Caco-2 (cell line): ENCODE measurements around the gene PRPF18. TPM values are rescaled to one million over a fixed set of nuclear protein-coding genes. Genes with fewer than 3 reads are reported as not detected.

Experiments used
- BruUV-seq: library from RNA; stranded (reverse); fragments of 400-500 nt; replicated peaks from 2 replicates; lab custom pipeline; 2021; lab: Mats Ljungman, UMichigan
- CTCF ChIA-PET: fragments of 300-600 bp; sonication (Branson Sonifier 250); formaldehyde crosslinking; loops from one replicate; lab custom pipeline; 2022; ENCODE audit warnings: antibody characterized with exemption; lab: Charles Lee
- POLR2A ChIA-PET: fragments of 300-600 bp; sonication (Branson Sonifier 250); formaldehyde crosslinking; loops from one replicate; lab custom pipeline; 2022; ENCODE audit warnings: antibody characterized with exemption; lab: Charles Lee
- DNase-seq, 2 experiments: peaks; one replicate each; pipeline versions ENCODE4 v3.0.0 to v3.0.0-alpha.2; 2020 to 2022
- H3K27me3 ChIP-seq: replicated peaks from 2 replicates; pipeline ENCODE4 v1.6.0; 2011; ENCODE audit warnings: low read length; ENCODE audit not compliant: control insufficient read depth, insufficient read depth
- H3K36me3 ChIP-seq: 2 replicates; pipeline ENCODE4 v1.5.1; 2011; ENCODE audit warnings: low read length; ENCODE audit not compliant: control insufficient read depth, insufficient read depth
- H3K4me1 ChIP-seq: fragments of 250-450 bp; sonication (Bioruptor Pico); 2 replicates; pipeline ENCODE4 v1.5.1; 2020; ENCODE audit warnings: mild to moderate bottlenecking
- H3K4me3 ChIP-seq: 2 replicates; pipeline ENCODE4 v1.5.1; 2011; ENCODE audit warnings: low read depth, mild to moderate bottlenecking, control low read depth, low read length
- H3K9me3 ChIP-seq: fragments of 250-450 bp; sonication (Bioruptor Pico); 2 replicates; pipeline ENCODE4 v1.5.1; 2020; ENCODE audit warnings: mild to moderate bottlenecking, moderate library complexity
- H3K27ac Mint-ChIP-seq: one replicate; pipeline ENCODE4 v1.8.0; 2022; ENCODE audit warnings: mixed read lengths; ENCODE audit not compliant: unreplicated experiment
- H3K27me3 Mint-ChIP-seq: one replicate; pipeline ENCODE4 v1.8.0; 2022; ENCODE audit warnings: mixed read lengths; ENCODE audit not compliant: insufficient read depth, unreplicated experiment
- H3K36me3 Mint-ChIP-seq: one replicate; pipeline ENCODE4 v1.8.0; 2022; ENCODE audit warnings: mild to moderate bottlenecking, mixed read lengths; ENCODE audit not compliant: insufficient read depth, unreplicated experiment
- H3K4me1 Mint-ChIP-seq: one replicate; pipeline ENCODE4 v1.8.0; 2022; ENCODE audit warnings: low read depth, mixed read lengths; ENCODE audit not compliant: unreplicated experiment
- H3K4me3 Mint-ChIP-seq: one replicate; pipeline ENCODE4 v1.8.0; 2022; ENCODE audit warnings: mild to moderate bottlenecking, moderate library complexity, mixed read lengths; ENCODE audit not compliant: unreplicated experiment
- H3K9me3 Mint-ChIP-seq: one replicate; pipeline ENCODE4 v1.8.0; 2022; ENCODE audit warnings: mixed read lengths; ENCODE audit not compliant: unreplicated experiment
- intact Hi-C: fragments of 100-400 bp; cut with micrococcal nuclease; formaldehyde crosslinking; loops from one replicate; pipeline ENCODE4 v1.10.0; 2022; ENCODE audit not compliant: unreplicated experiment
- total RNA-seq: library from RNA; stranded (reverse); gene quantifications from 2 replicates; pipeline ENCODE4 v1.2.3, GENCODE V29; 2022
- TF ChIP-seq, protein P1 (sequence below), 2 experiments: fragments of 200-600 bp in 1 of 2; IDR thresholded peaks; 1 replicate in 1 of 2; 2 replicates in 1 of 2; pipeline versions ENCODE4 v1.5.1 to v1.8.0; 2011 to 2022; ENCODE audit warnings: antibody characterized with exemption in 1 of 2, control low read depth in 1 of 2, inconsistent platforms in 1 of 2, low read depth in 1 of 2, low read length in 1 of 2, mild to moderate bottlenecking in 1 of 2, moderate library complexity in 1 of 2; ENCODE audit not compliant: insufficient read depth in 1 of 2, severe bottlenecking in 1 of 2, unreplicated experiment in 1 of 2

Gene PRPF18
- total RNA-seq, 1 experiment from 2014 or later = 31.0 TPM

- ChIA-PET CTCF (interaction anchor here (0.6 kb wide), 1 partner anchor 538 kb away, joined by 13 read pairs; no protein-coding TSS in a partner anchor), POLR2A (no interaction called here)
- no peak for DNase-seq
- Mint-ChIP-seq H3K9me3 (no peaks in the 10 kb centered on the region), H3K27ac (no peak overlapping the region), H3K36me3 (peaks cover 10% of the 10 kb centered on the region), H3K4me3 (no peak overlapping the region), H3K27me3 (no peaks in the 10 kb centered on the region), H3K4me1 (peaks cover 15% of the 10 kb centered on the region)
- H3K27me3 ChIP-seq = no peaks in the 10 kb centered on the region
- TF ChIP-seq, protein P1, sequence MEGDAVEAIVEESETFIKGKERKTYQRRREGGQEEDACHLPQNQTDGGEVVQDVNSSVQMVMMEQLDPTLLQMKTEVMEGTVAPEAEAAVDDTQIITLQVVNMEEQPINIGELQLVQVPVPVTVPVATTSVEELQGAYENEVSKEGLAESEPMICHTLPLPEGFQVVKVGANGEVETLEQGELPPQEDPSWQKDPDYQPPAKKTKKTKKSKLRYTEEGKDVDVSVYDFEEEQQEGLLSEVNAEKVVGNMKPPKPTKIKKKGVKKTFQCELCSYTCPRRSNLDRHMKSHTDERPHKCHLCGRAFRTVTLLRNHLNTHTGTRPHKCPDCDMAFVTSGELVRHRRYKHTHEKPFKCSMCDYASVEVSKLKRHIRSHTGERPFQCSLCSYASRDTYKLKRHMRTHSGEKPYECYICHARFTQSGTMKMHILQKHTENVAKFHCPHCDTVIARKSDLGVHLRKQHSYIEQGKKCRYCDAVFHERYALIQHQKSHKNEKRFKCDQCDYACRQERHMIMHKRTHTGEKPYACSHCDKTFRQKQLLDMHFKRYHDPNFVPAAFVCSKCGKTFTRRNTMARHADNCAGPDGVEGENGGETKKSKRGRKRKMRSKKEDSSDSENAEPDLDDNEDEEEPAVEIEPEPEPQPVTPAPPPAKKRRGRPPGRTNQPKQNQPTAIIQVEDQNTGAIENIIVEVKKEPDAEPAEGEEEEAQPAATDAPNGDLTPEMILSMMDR (IDR thresholded peaks at IDR 0.05; ENCODE audit: insufficient read depth in 1 of 2, low read depth in 1 of 2, low read length in 1 of 2, severe bottlenecking in 1 of 2, unreplicated experiment in 1 of 2) = no peak
- H3K4me1 ChIP-seq = peaks cover 52% of the 10 kb centered on the region
- no peak overlapping the region for H3K4me3 ChIP-seq
- no peaks in the 10 kb centered on the region for H3K36me3 ChIP-seq
- BruUV-seq = no TSS peak
- intact Hi-C loops = loop anchor here (2.0 kb wide), 1 partner anchor 23 kb away; no protein-coding TSS in a partner anchor
- H3K9me3 ChIP-seq = no peaks in the 10 kb centered on the region
Observed at GRCh38 chr10:13630231-13630630, 43.5 kb downstream of the PRPF18 start.

GRCh38 chr10:13631594-13631993, 44.8 kb downstream of the PRPF18 start:
- TF ChIP-seq, protein P1 (IDR thresholded peaks at IDR 0.05; ENCODE audit: insufficient read depth in 1 of 2, low read depth in 1 of 2, low read length in 1 of 2, severe bottlenecking in 1 of 2, unreplicated experiment in 1 of 2) = no peak
- intact Hi-C loops = loop anchor here (2.0 kb wide), 1 partner anchor 21 kb away; no protein-coding TSS in a partner anchor
- POLR2A ChIA-PET = no interaction called here
- peaks cover 16% of the 10 kb centered on the region for H3K36me3 Mint-ChIP-seq
- Histone ChIP-seq H3K9me3 (no peaks in the 10 kb centered on the region), H3K4me3 (no peak overlapping the region), H3K27me3 (no peaks in the 10 kb centered on the region), H3K36me3 (no peaks in the 10 kb centered on the region), H3K4me1 (peaks cover 38% of the 10 kb centered on the region)
- no peaks in the 10 kb centered on the region for H3K27me3 Mint-ChIP-seq
- no peaks in the 10 kb centered on the region for H3K9me3 Mint-ChIP-seq
- BruUV-seq = no TSS peak
- CTCF ChIA-PET = no interaction called here
- no peak overlapping the region for H3K27ac Mint-ChIP-seq
- DNase-seq = no peak
- H3K4me1 Mint-ChIP-seq = peaks cover 15% of the 10 kb centered on the region
- no peak overlapping the region for H3K4me3 Mint-ChIP-seq

DNA sequence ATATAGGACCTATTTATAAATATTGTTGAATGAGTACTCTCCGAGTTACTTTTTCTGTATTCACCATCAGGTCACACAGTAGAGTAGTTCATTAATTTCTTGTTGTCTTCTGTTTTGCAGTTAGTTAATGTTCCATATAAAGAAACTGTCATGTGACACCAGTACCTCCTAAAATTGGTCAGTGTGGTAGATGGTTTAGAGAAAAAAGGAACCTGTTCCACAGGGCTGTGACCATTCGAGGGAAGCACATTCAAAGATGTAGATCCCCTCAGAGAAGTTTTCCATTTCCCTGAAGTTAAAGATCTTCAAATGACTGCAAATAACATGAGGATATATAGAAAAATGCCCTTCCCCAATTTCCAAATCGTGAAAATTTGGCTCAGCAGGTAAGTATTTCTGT, 45.7 kb downstream of the PRPF18 start:
- Mint-ChIP-seq H3K27me3 (no peaks in the 10 kb centered on the region), H3K4me3 (no peak overlapping the region), H3K4me1 (peaks cover 15% of the 10 kb centered on the region), H3K9me3 (no peaks in the 10 kb centered on the region), H3K36me3 (peaks cover 16% of the 10 kb centered on the region), H3K27ac (no peak overlapping the region)
- Histone ChIP-seq H3K36me3 (no peaks in the 10 kb centered on the region), H3K4me1 (peaks cover 30% of the 10 kb centered on the region), H3K27me3 (no peaks in the 10 kb centered on the region), H3K9me3 (no peaks in the 10 kb centered on the region), H3K4me3 (no peak overlapping the region)
- intact Hi-C loops = no loop called here
- CTCF ChIA-PET = no interaction called here
- DNase-seq = no peak
- TF ChIP-seq, protein P1 (IDR thresholded peaks at IDR 0.05; ENCODE audit: insufficient read depth in 1 of 2, low read depth in 1 of 2, low read length in 1 of 2, severe bottlenecking in 1 of 2, unreplicated experiment in 1 of 2) = no peak
- POLR2A ChIA-PET = no interaction called here
- BruUV-seq = no TSS peak
